AG04450 (cell line): ENCODE data around the gene SUN2. TPM values are rescaled to one million over a fixed set of nuclear protein-coding genes. Genes with fewer than 3 reads are reported as not detected.

Experiments
- CTCF ChIA-PET: fragments of 300-600, 350-600 bp; formaldehyde crosslinking; extraction: SDS; loops from one replicate; lab custom pipeline; 2022; ENCODE audit warnings: antibody characterized with exemption, inconsistent platforms; lab: Charles Lee
- POLR2A ChIA-PET: fragments of 350-600 bp; formaldehyde crosslinking; extraction: SDS; loops from one replicate; lab custom pipeline; 2021; ENCODE audit warnings: antibody characterized with exemption, inconsistent platforms; lab: Yijun Ruan, JAX
- DNase-seq: peaks from one replicate; pipeline ENCODE4 v3.0.0-alpha.2; 2011; ENCODE audit warnings: low read depth, low spot score
- H3K27ac ChIP-seq: one replicate; pipeline ENCODE4 v1.5.1; 2012; ENCODE audit warnings: low read depth, low read length, control low read depth
- H3K27me3 ChIP-seq: one replicate; pipeline ENCODE4 v1.6.0; 2012; ENCODE audit warnings: low read length; ENCODE audit not compliant: control insufficient read depth, insufficient read depth
- H3K4me3 ChIP-seq: 2 replicates; pipeline ENCODE4 v1.5.1; 2011; ENCODE audit warnings: mild to moderate bottlenecking, low read depth, low read length, control low read depth
- H3K9me3 ChIP-seq: 2 replicates; pipeline ENCODE4 v1.5.1; 2012; ENCODE audit warnings: low read length; ENCODE audit not compliant: control insufficient read depth, insufficient read depth
- polyA plus RNA-seq: library from polyadenylated mRNA; depleted of rRNA; stranded (reverse); fragments of >200 nt; gene quantifications from 2 replicates; pipeline ENCODE4 v1.2.3, GENCODE V29; 2011
- TF ChIP-seq, protein P1 (sequence below): IDR thresholded peaks from 2 replicates; pipeline ENCODE4 v1.5.1; 2011; ENCODE audit warnings: low read depth, low read length, control low read depth, inconsistent platforms

The SUN2 gene
- polyA plus RNA-seq, 1 experiment: 24.5 TPM

GRCh38 chr22:38740116-38740723 lies 15.6 kb downstream of the SUN2 start:
- POLR2A ChIA-PET: interaction anchor here (0.5 to 1.6 kb wide), 2 partner anchors 9 to 35 kb away, joined by 5 read pairs; partner anchors contain the start of gene GTPBP1
- no peak for DNase-seq
- TF ChIP-seq, protein P1, sequence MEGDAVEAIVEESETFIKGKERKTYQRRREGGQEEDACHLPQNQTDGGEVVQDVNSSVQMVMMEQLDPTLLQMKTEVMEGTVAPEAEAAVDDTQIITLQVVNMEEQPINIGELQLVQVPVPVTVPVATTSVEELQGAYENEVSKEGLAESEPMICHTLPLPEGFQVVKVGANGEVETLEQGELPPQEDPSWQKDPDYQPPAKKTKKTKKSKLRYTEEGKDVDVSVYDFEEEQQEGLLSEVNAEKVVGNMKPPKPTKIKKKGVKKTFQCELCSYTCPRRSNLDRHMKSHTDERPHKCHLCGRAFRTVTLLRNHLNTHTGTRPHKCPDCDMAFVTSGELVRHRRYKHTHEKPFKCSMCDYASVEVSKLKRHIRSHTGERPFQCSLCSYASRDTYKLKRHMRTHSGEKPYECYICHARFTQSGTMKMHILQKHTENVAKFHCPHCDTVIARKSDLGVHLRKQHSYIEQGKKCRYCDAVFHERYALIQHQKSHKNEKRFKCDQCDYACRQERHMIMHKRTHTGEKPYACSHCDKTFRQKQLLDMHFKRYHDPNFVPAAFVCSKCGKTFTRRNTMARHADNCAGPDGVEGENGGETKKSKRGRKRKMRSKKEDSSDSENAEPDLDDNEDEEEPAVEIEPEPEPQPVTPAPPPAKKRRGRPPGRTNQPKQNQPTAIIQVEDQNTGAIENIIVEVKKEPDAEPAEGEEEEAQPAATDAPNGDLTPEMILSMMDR: no peak
- no peak overlapping the region for H3K4me3 ChIP-seq
- CTCF ChIA-PET: interaction anchor here (0.5 to 1.5 kb wide), 2 partner anchors 15 to 43 kb away, joined by 6 to 7 read pairs; no protein-coding TSS in a partner anchor
- H3K27me3 ChIP-seq: no peaks in the 10 kb centered on the region
- H3K9me3 ChIP-seq: no peaks in the 10 kb centered on the region; the same call in 1 of the 2 replicates
- no peak overlapping the region for H3K27ac ChIP-seq

DNA sequence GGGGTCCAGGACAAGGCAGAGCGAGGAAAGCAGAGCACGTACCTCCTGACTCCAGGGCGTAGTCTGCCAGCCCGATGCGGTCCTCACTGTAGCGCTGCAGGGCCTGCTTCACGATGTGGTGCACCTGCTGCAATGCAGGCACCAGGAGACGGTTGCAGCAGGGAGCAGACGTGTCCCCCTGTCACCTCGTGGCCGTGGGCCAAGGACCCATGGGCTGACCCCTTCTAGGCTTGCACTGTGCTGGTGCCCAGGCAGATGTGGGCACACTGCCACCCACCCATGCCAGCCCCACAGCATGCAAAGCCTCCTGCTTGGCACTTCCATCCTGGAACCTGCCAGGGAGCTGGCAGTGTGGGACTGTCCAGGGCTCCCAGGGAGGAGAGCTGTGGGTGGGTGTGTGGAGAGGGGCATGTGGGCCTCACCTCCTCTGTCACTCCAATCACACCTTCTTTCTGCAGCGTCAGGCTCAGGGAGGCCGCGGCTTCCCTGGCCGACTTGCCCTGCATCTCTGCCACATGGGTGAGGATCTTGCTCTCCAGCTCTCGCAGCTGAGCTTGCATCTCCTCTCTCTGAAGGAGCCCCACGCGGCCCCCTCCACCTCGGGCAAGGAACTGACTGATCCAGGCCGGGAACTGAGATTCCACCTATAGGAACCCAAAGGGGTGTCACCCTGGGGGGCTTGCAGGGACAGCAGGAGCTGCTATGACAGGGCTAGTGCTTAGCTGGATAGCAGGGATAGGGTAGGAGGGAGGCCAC lies 16.3 kb downstream of the SUN2 start:
- no peak overlapping the region for H3K4me3 ChIP-seq
- no peak for DNase-seq
- ChIA-PET POLR2A (interaction anchor here (1.6 kb wide), 1 partner anchor 34 kb away, joined by 5 read pairs; the partner anchor contains the start of gene GTPBP1), CTCF (interaction anchor here (1.5 kb wide), 1 partner anchor 15 kb away, joined by 6 read pairs; no protein-coding TSS in a partner anchor)
- no peaks in the 10 kb centered on the region; the same call in 1 of the 2 replicates for H3K9me3 ChIP-seq
- H3K27me3 ChIP-seq: no peaks in the 10 kb centered on the region
- TF ChIP-seq, protein P1: no peak
- H3K27ac ChIP-seq: no peak overlapping the region

GRCh38 chr22:38738475-38739070 lies 17.2 kb downstream of the SUN2 start:
- Histone ChIP-seq H3K4me3 (no peak overlapping the region), H3K27me3 (no peaks in the 10 kb centered on the region), H3K27ac (no peak overlapping the region), H3K9me3 (no peaks in the 10 kb centered on the region; the same call in 1 of the 2 replicates)
- no peak for DNase-seq
- ChIA-PET CTCF (interaction anchor here (0.8 kb wide), 1 partner anchor 14 kb away, joined by 4 read pairs; no protein-coding TSS in a partner anchor), POLR2A (no interaction called here)
- TF ChIP-seq, protein P1: no peak

GRCh38 chr22:38737302-38738060 lies 18.3 kb downstream of the SUN2 start:
- DNase-seq: no peak
- ChIA-PET CTCF (interaction anchor here (0.8 kb wide), 1 partner anchor 13 kb away, joined by 4 read pairs; no protein-coding TSS in a partner anchor), POLR2A (interaction anchor here (0.7 to 1.0 kb wide), 2 partner anchors 10 to 26 kb away, joined by 3 to 5 read pairs; no protein-coding TSS in a partner anchor)

More at GRCh38 chr22:38737302-38738060, 18.3 kb downstream of the SUN2 start:
- H3K9me3 ChIP-seq: no peaks in the 10 kb centered on the region; the same call in 1 of the 2 replicates
- no peak overlapping the region for H3K27ac ChIP-seq
- TF ChIP-seq, protein P1: no peak
- H3K4me3 ChIP-seq: no peak overlapping the region
- H3K27me3 ChIP-seq: no peaks in the 10 kb centered on the region
